Panc1 (cell line): ENCODE data around the gene TBC1D2.

Experiments used
- CTCF ChIP-seq: fragments of 450-650 bp; IDR thresholded peaks from 2 replicates; pipeline ENCODE4 v1.5.1; 2017; ENCODE audit warnings: mild to moderate bottlenecking
- POLR2AphosphoS5 ChIP-seq: IDR thresholded peaks from 2 replicates; pipeline ENCODE4 v1.6.1; 2012; ENCODE audit warnings: mild to moderate bottlenecking, low read depth, low read length, moderate library complexity
- REST ChIP-seq, 2 experiments: IDR thresholded peaks; 2 replicates each; pipeline ENCODE4 v1.6.1; 2011 to 2012; ENCODE audit warnings: low read depth in 2 of 2, control low read depth in 1 of 2, low read length in 1 of 2, mild to moderate bottlenecking in 1 of 2, moderate library complexity in 1 of 2; ENCODE audit not compliant: insufficient read depth in 1 of 2
- SIN3A ChIP-seq: IDR thresholded peaks from 2 replicates; pipeline ENCODE4 v1.6.1; 2012; ENCODE audit warnings: low read depth, mild to moderate bottlenecking, low read length, moderate library complexity, borderline replicate concordance; ENCODE audit not compliant: insufficient read depth

DNA sequence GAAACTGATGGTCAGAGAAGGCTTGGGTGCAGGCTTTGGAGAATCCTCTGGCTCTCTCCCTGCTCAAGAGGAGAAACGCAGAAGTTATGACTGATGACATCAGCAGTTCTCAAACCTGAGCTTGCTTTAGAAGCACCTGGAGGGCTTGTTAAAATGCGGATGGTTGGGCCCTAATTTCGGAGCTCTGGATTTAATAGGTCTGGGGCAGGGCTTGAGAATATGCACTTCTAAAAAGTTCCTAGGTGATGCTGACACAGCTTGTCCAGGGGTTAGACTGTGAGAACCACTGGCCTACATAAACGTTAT lies 26.4 kb downstream of the TBC1D2 start:
- no peak for TF ChIP-seq CTCF
- no peak for TF ChIP-seq REST (IDR thresholded peaks at IDR 0.05; ENCODE audit: insufficient read depth in 1 of 2, low read depth in 2 of 2, low read length in 1 of 2)
- TF ChIP-seq POLR2AphosphoS5, result no peak
- TF ChIP-seq SIN3A, result no peak
